Lung (tissue), 12 donors: ENCODE measurements around the gene METRNL. TPM values are rescaled to one million over a fixed set of nuclear protein-coding genes. Genes with fewer than 3 reads are reported as not detected.

Source experiments
- ATAC-seq: fragments of 200-7000 bp; cut with Tn5 transposase; one replicate; pipeline ENCODE4 v1.9.1; 2020; ENCODE audit warnings: moderate number of reproducible peaks; ENCODE audit not compliant: insufficient read depth, low FRiP score
- DNase-seq, 3 donors: peaks; one replicate each; pipeline ENCODE4 v3.0.0-alpha.2; 2013 to 2017
- H3K27ac ChIP-seq, 2 donors: one replicate each; pipeline ENCODE4 v1.5.1; 2013; ENCODE audit warnings: mild to moderate bottlenecking in 2 of 2, moderate library complexity in 2 of 2, control low read depth in 1 of 2, inconsistent platforms in 1 of 2, low read depth in 1 of 2, low read length in 1 of 2
- H3K27me3 ChIP-seq, 3 donors: one replicate each; pipeline ENCODE4 v1.5.1; 2013; ENCODE audit warnings: low read length in 2 of 3; ENCODE audit not compliant: control insufficient read depth in 3 of 3, insufficient read depth in 3 of 3
- H3K36me3 ChIP-seq, 4 donors: one replicate each; pipeline ENCODE4 v1.5.1; 2013; ENCODE audit warnings: low read length in 4 of 4, mild to moderate bottlenecking in 1 of 4, moderate library complexity in 1 of 4; ENCODE audit not compliant: control insufficient read depth in 4 of 4, insufficient read depth in 4 of 4
- H3K4me1 ChIP-seq, 5 donors: one replicate each; pipeline ENCODE4 v1.5.1; 2013; ENCODE audit warnings: low read length in 5 of 5, mild to moderate bottlenecking in 2 of 5, moderate library complexity in 1 of 5; ENCODE audit not compliant: control insufficient read depth in 5 of 5, insufficient read depth in 5 of 5
- H3K4me3 ChIP-seq: one replicate; pipeline ENCODE4 v1.5.1; 2013; ENCODE audit warnings: mild to moderate bottlenecking, control low read depth, moderate library complexity
- H3K9ac ChIP-seq, 2 donors: one replicate each; pipeline ENCODE4 v1.5.1; 2013; ENCODE audit warnings: low read length in 2 of 2, control low read depth in 1 of 2; ENCODE audit not compliant: insufficient read depth in 1 of 2
- H3K9me3 ChIP-seq, 4 donors: one replicate each; pipeline ENCODE4 v1.5.1; 2013; ENCODE audit warnings: low read length in 3 of 4, mild to moderate bottlenecking in 1 of 4, moderate library complexity in 1 of 4; ENCODE audit not compliant: control insufficient read depth in 4 of 4, insufficient read depth in 3 of 4
- CTCF ChIP-seq: IDR thresholded peaks from 2 replicates; pipeline ENCODE4 v1.5.1; 2012; ENCODE audit warnings: mild to moderate bottlenecking; ENCODE audit errors: control extremely low read depth, extremely low read depth
- WGBS, 2 donors: extraction: QIAGEN DNeasy Blood & Tissue Kit; methylation state at CpG; one replicate each; pipeline ENCODE4 v1.1.7; 2013; 5-methylcytosine and 5-hydroxymethylcytosine counted together
- polyA plus RNA-seq, 2 donors: library from polyadenylated mRNA; stranded (reverse); fragments of 200-250 nt; gene quantifications; one replicate each; pipeline ENCODE4 v1.2.1, GENCODE V29; 2013
- total RNA-seq, 2 donors: library from RNA; depleted of rRNA in 1 of 2; stranded (reverse); fragments of >200 nt in 1 of 2; gene quantifications; one replicate each; pipeline ENCODE4 v1.2.1, GENCODE V29; 2014 to 2021
- donor health status: control.
- donor health status: control.
- donor health status: Bipolar disorder and iron deficiency.
- donor health status: healthy.
- donor health status: DM: yes; HTN: yes; CAD: no.

Gene METRNL
- total and polyA plus RNA-seq, 4 donors: 48.2 to 181 (median 65.0) TPM

- TF ChIP-seq CTCF: no peak
- DNase-seq (no peak), ATAC-seq (no peak)
- Histone ChIP-seq H3K4me3 (no peak overlapping the region), H3K9ac (no peak overlapping the region), H3K27ac (peak overlapping the region in 1 of 2 donors; percentile 55), H3K4me1 (peaks cover 0 to 45% (median 32%) of the 10 kb centered on the region in 5 donors), H3K27me3 (no peaks in the 10 kb centered on the region), H3K36me3 (peaks cover 0 to 7% (median 4%) of the 10 kb centered on the region in 4 donors), H3K9me3 (peaks cover 0 to 2% (median 0%) of the 10 kb centered on the region in 4 donors)
- WGBS, 2 donors: 43 to 61% methylated on average over 18 to 22 of the region's 22 CpGs
These were observed 21.5 kb downstream of the METRNL start for GRCh38 chr17:83100853-83101391.

- no peak for TF ChIP-seq CTCF
- peaks cover 3 to 51% (median 28%) of the 10 kb centered on the region in 5 donors for H3K4me1 ChIP-seq
- no peak for ATAC-seq
- H3K4me3 ChIP-seq: no peak overlapping the region
- peak overlapping the region in 1 of 2 donors; percentile 55 for H3K27ac ChIP-seq
- no peaks in the 10 kb centered on the region for H3K36me3 ChIP-seq
- H3K27me3 ChIP-seq: no peaks in the 10 kb centered on the region
- WGBS, 2 donors: 55 to 75% methylated on average over 22 of the region's 22 CpGs
- H3K9ac ChIP-seq: no peak overlapping the region
- DNase-seq: no peak
- no peaks in the 10 kb centered on the region for H3K9me3 ChIP-seq
These were observed 22.5 kb downstream of the METRNL start for GRCh38 chr17:83101805-83102480.

- Histone ChIP-seq H3K9ac (no peak overlapping the region), H3K4me3 (no peak overlapping the region), H3K27me3 (no peaks in the 10 kb centered on the region), H3K9me3 (no peaks in the 10 kb centered on the region), H3K36me3 (no peaks in the 10 kb centered on the region), H3K27ac (peak overlapping the region in 1 of 2 donors; percentile 37), H3K4me1 (peaks cover 3 to 48% (median 26%) of the 10 kb centered on the region in 5 donors)
- 44 to 88% methylated on average over 41 to 60 of the region's 60 CpGs for WGBS, 2 donors
- ATAC-seq: no peak
- TF ChIP-seq CTCF: no peak
- peak in 2 of 3 donors; percentile 38 to 50 for DNase-seq
These were observed 24.0 kb downstream of the METRNL start for GRCh38 chr17:83103200-83103942.
